ENCODE results near the gene OR2F2.

The OR2F2 gene

GRCh38 chr7:143910473-143911248 is 24.4 kb upstream of the OR2F2 start:
- ChIA-PET CTCF (interaction anchor here (1.0 to 2.3 kb wide), 4 partner anchors 9 to 217 kb away, joined by 3 to 7 read pairs (median 4); partner anchors contain the start of gene TCAF1), POLR2A (no interaction called here)
- no peak for DNase-seq (ENCODE audit: extremely low spot score)

GRCh38 chr7:143913945-143914615 is 21.0 kb upstream of the OR2F2 start:
- ChIA-PET CTCF (no interaction called here), POLR2A (no interaction called here)
- no peak for TF ChIP-seq CTCF (IDR thresholded peaks at IDR 0.05; ENCODE audit: control extremely low read depth, extremely low read depth, low read depth, missing control alignments)
- no peak for DNase-seq (ENCODE audit: extremely low spot score)

More at GRCh38 chr7:143910473-143911248, 24.4 kb upstream of the OR2F2 start:
- no peak for TF ChIP-seq CTCF (IDR thresholded peaks at IDR 0.05; ENCODE audit: control extremely low read depth, extremely low read depth, low read depth, missing control alignments)

- DNase-seq (ENCODE audit: extremely low spot score): no peak
- POLR2A ChIA-PET: no interaction called here
- CTCF ChIA-PET: no interaction called here
- TF ChIP-seq CTCF (IDR thresholded peaks at IDR 0.05; ENCODE audit: control extremely low read depth, extremely low read depth, low read depth, missing control alignments): no peak
Measured at GRCh38 chr7:143914938-143915652, 19.9 kb upstream of the OR2F2 start.

- CTCF ChIA-PET: interaction anchor here (1.2 kb wide), 1 partner anchor 109 kb away, joined by 3 read pairs; no protein-coding TSS in a partner anchor
- POLR2A ChIA-PET: no interaction called here
- no peak for DNase-seq (ENCODE audit: extremely low spot score)
- TF ChIP-seq CTCF (IDR thresholded peaks at IDR 0.05; ENCODE audit: control extremely low read depth, extremely low read depth, low read depth, missing control alignments): no peak
Measured at GRCh38 chr7:143924851-143925250, 10.2 kb upstream of the OR2F2 start.

GRCh38 chr7:143929224-143929920 is 5.7 kb upstream of the OR2F2 start:
- CTCF ChIA-PET: interaction anchor here (1.2 to 2.0 kb wide), 2 partner anchors 8 to 32 kb away, joined by 3 to 5 read pairs; no protein-coding TSS in a partner anchor
- no peak for TF ChIP-seq CTCF (IDR thresholded peaks at IDR 0.05; ENCODE audit: control extremely low read depth, extremely low read depth, low read depth, missing control alignments)
- no peak for DNase-seq (ENCODE audit: extremely low spot score)
- POLR2A ChIA-PET: no interaction called here

- ChIA-PET CTCF (no interaction called here), POLR2A (no interaction called here)
- no peak for TF ChIP-seq CTCF (IDR thresholded peaks at IDR 0.05; ENCODE audit: control extremely low read depth, extremely low read depth, low read depth, missing control alignments)
- DNase-seq (ENCODE audit: extremely low spot score): no peak
Measured at GRCh38 chr7:143931739-143932138, 3.3 kb upstream of the OR2F2 start.

Measured in GM10248 (cell line).